ENCODE data around the gene GJD2. TPM values are rescaled to one million over a fixed set of nuclear protein-coding genes. Genes with fewer than 3 reads are reported as not detected.

GJD2 gene
- polyA plus RNA-seq, 6 donors from 2014 or later = not detected

- Mint-ChIP-seq H3K27ac (no peak overlapping the region), H3K4me1 (no peaks in the 10 kb centered on the region), H3K36me3 (no peaks in the 10 kb centered on the region), H3K9me3 (no peaks in the 10 kb centered on the region), H3K27me3 (peaks cover 33 to 52% (median 50%) of the 10 kb centered on the region in 3 donors), H3K4me3 (no peak overlapping the region)
- no peak for ATAC-seq (ENCODE audit: low read depth in 2 of 2)
- no peak for DNase-seq
Measured at GRCh38 chr15:34760909-34761308, 6.1 kb upstream of the GJD2 start.

GRCh38 chr15:34759992-34760391 lies 5.2 kb upstream of the GJD2 start:
- H3K27me3 Mint-ChIP-seq = peaks cover 37 to 60% (median 59%) of the 10 kb centered on the region in 3 donors
- peaks cover 0 to 5% (median 0%) of the 10 kb centered on the region in 3 donors for H3K4me1 Mint-ChIP-seq

GRCh38 chr15:34759347-34759746 lies 4.5 kb upstream of the GJD2 start:
- Mint-ChIP-seq H3K27me3 (peaks cover 37 to 60% (median 60%) of the 10 kb centered on the region in 3 donors), H3K27ac (no peak overlapping the region), H3K9me3 (no peaks in the 10 kb centered on the region), H3K4me1 (peaks cover 0 to 5% (median 0%) of the 10 kb centered on the region in 3 donors), H3K36me3 (no peaks in the 10 kb centered on the region), H3K4me3 (no peak overlapping the region)
- ATAC-seq (ENCODE audit: low read depth in 2 of 2) = no peak
- no peak for DNase-seq

More at GRCh38 chr15:34759992-34760391, 5.2 kb upstream of the GJD2 start:
- H3K9me3 Mint-ChIP-seq = no peaks in the 10 kb centered on the region
- no peak overlapping the region for H3K4me3 Mint-ChIP-seq
- DNase-seq = no peak
- no peak overlapping the region for H3K27ac Mint-ChIP-seq
- no peak for ATAC-seq (ENCODE audit: low read depth in 2 of 2)
- H3K36me3 Mint-ChIP-seq = no peaks in the 10 kb centered on the region

- Mint-ChIP-seq H3K4me1 (peaks cover 4 to 10% (median 5%) of the 10 kb centered on the region in 3 donors), H3K36me3 (peaks cover 0 to 7% of the 10 kb centered on the region in 2 donors), H3K27me3 (peaks cover 49 to 81% (median 79%) of the 10 kb centered on the region in 3 donors), H3K9me3 (peaks cover 0 to 6% (median 0%) of the 10 kb centered on the region in 7 donors), H3K4me3 (no peak overlapping the region), H3K27ac (no peak overlapping the region)
- no peak for ATAC-seq (ENCODE audit: low read depth in 2 of 2)
- no peak for DNase-seq
Measured at GRCh38 chr15:34757262-34757661, 2.5 kb upstream of the GJD2 start.

- ATAC-seq (ENCODE audit: low read depth in 2 of 2) (no peak), DNase-seq (no peak)
- Mint-ChIP-seq H3K27ac (no peak overlapping the region), H3K4me1 (peaks cover 4 to 10% (median 5%) of the 10 kb centered on the region in 3 donors), H3K4me3 (peak overlapping the region in 5 of 8 donors; percentile 23 to 69 (median 40)), H3K36me3 (peaks cover 0 to 7% of the 10 kb centered on the region in 2 donors), H3K27me3 (peaks cover 60 to 76% (median 73%) of the 10 kb centered on the region in 3 donors), H3K9me3 (peaks cover 0 to 6% (median 0%) of the 10 kb centered on the region in 7 donors)
Measured at GRCh38 chr15:34755419-34755773, 598 bp upstream of the GJD2 start.

- peaks cover 0 to 7% of the 10 kb centered on the region in 2 donors for H3K36me3 Mint-ChIP-seq
- H3K9me3 Mint-ChIP-seq = peaks cover 0 to 6% (median 0%) of the 10 kb centered on the region in 7 donors
- H3K27me3 Mint-ChIP-seq = peaks cover 49 to 64% (median 62%) of the 10 kb centered on the region in 3 donors
- no peak overlapping the region for H3K27ac Mint-ChIP-seq
- no peak for ATAC-seq (ENCODE audit: low read depth in 2 of 2)
- no peak for DNase-seq
- H3K4me3 Mint-ChIP-seq = peak overlapping the region in 5 of 8 donors; percentile 25 to 78 (median 64)
- peaks cover 4 to 10% (median 5%) of the 10 kb centered on the region in 3 donors for H3K4me1 Mint-ChIP-seq
Measured at GRCh38 chr15:34754171-34754601, 612 bp downstream of the GJD2 start.

- peak overlapping the region in 1 of 8 donors; percentile 64 for H3K4me3 Mint-ChIP-seq
- H3K27me3 Mint-ChIP-seq = peaks cover 46 to 61% (median 60%) of the 10 kb centered on the region in 3 donors
- H3K36me3 Mint-ChIP-seq = peaks cover 0 to 7% of the 10 kb centered on the region in 2 donors
- H3K27ac Mint-ChIP-seq = no peak overlapping the region
- peaks cover 4 to 10% (median 5%) of the 10 kb centered on the region in 3 donors for H3K4me1 Mint-ChIP-seq
- ATAC-seq (ENCODE audit: low read depth in 2 of 2) (no peak), DNase-seq (no peak)
- H3K9me3 Mint-ChIP-seq = peaks cover 0 to 6% (median 0%) of the 10 kb centered on the region in 7 donors
Measured at GRCh38 chr15:34753236-34753894, 1.4 kb downstream of the GJD2 start.

GRCh38 chr15:34749691-34750090 lies 5.1 kb downstream of the GJD2 start:
- Mint-ChIP-seq H3K4me1 (peaks cover 4 to 5% (median 4%) of the 10 kb centered on the region in 3 donors), H3K27me3 (peaks cover 44 to 55% (median 54%) of the 10 kb centered on the region in 3 donors), H3K4me3 (no peak overlapping the region), H3K27ac (no peak overlapping the region), H3K36me3 (peaks cover 0 to 7% of the 10 kb centered on the region in 2 donors), H3K9me3 (peaks cover 0 to 10% (median 0%) of the 10 kb centered on the region in 7 donors)
- ATAC-seq (ENCODE audit: low read depth in 2 of 2) = no peak
- no peak for DNase-seq

- no peak for ATAC-seq (ENCODE audit: low read depth in 2 of 2)
- peaks cover 25 to 59% (median 43%) of the 10 kb centered on the region in 3 donors for H3K27me3 Mint-ChIP-seq
- no peak overlapping the region for H3K4me3 Mint-ChIP-seq
- DNase-seq = no peak
- H3K9me3 Mint-ChIP-seq = no peaks in the 10 kb centered on the region
- H3K36me3 Mint-ChIP-seq = no peaks in the 10 kb centered on the region
- no peak overlapping the region for H3K27ac Mint-ChIP-seq
- H3K4me1 Mint-ChIP-seq = no peaks in the 10 kb centered on the region
Measured at GRCh38 chr15:34739346-34739745, 15.5 kb downstream of the GJD2 start.

- H3K4me3 Mint-ChIP-seq = no peak overlapping the region
- no peaks in the 10 kb centered on the region for H3K36me3 Mint-ChIP-seq
- no peaks in the 10 kb centered on the region for H3K9me3 Mint-ChIP-seq
- H3K27me3 Mint-ChIP-seq = peaks cover 17 to 49% (median 35%) of the 10 kb centered on the region in 3 donors
- ATAC-seq (ENCODE audit: low read depth in 2 of 2) (no peak), DNase-seq (no peak)
- H3K4me1 Mint-ChIP-seq = no peaks in the 10 kb centered on the region
- no peak overlapping the region for H3K27ac Mint-ChIP-seq
Measured at GRCh38 chr15:34738002-34738401, 16.8 kb downstream of the GJD2 start.

GRCh38 chr15:34737477-34737876 lies 17.3 kb downstream of the GJD2 start:
- H3K4me3 Mint-ChIP-seq = no peak overlapping the region
- H3K9me3 Mint-ChIP-seq = no peaks in the 10 kb centered on the region
- no peaks in the 10 kb centered on the region for H3K4me1 Mint-ChIP-seq
- H3K27me3 Mint-ChIP-seq = peaks cover 19 to 48% (median 35%) of the 10 kb centered on the region in 3 donors
- DNase-seq = no peak
- H3K27ac Mint-ChIP-seq = no peak overlapping the region
- ATAC-seq (ENCODE audit: low read depth in 2 of 2) = no peak
- no peaks in the 10 kb centered on the region for H3K36me3 Mint-ChIP-seq

GRCh38 chr15:34734303-34734702 lies 20.5 kb downstream of the GJD2 start:
- peak overlapping the region in 1 of 6 donors; percentile 56 for H3K27ac Mint-ChIP-seq
- H3K36me3 Mint-ChIP-seq = no peaks in the 10 kb centered on the region
- H3K9me3 Mint-ChIP-seq = peaks cover 0 to 3% (median 0%) of the 10 kb centered on the region in 7 donors
- ATAC-seq (ENCODE audit: low read depth in 2 of 2) (no peak), DNase-seq (no peak)
- H3K4me3 Mint-ChIP-seq = no peak overlapping the region
- H3K27me3 Mint-ChIP-seq = peaks cover 13 to 38% (median 21%) of the 10 kb centered on the region in 3 donors
- no peaks in the 10 kb centered on the region for H3K4me1 Mint-ChIP-seq

- no peak for DNase-seq
- no peak overlapping the region for H3K27ac Mint-ChIP-seq
- H3K36me3 Mint-ChIP-seq = no peaks in the 10 kb centered on the region
- H3K4me1 Mint-ChIP-seq = no peaks in the 10 kb centered on the region
- peaks cover 12 to 36% (median 26%) of the 10 kb centered on the region in 3 donors for H3K27me3 Mint-ChIP-seq
- ATAC-seq (ENCODE audit: low read depth in 2 of 2) = no peak
- H3K4me3 Mint-ChIP-seq = no peak overlapping the region
- peaks cover 0 to 3% (median 0%) of the 10 kb centered on the region in 7 donors for H3K9me3 Mint-ChIP-seq
Measured at GRCh38 chr15:34733621-34734020, 21.2 kb downstream of the GJD2 start.

- DNase-seq = no peak
- H3K27me3 Mint-ChIP-seq = peaks cover 18 to 34% (median 31%) of the 10 kb centered on the region in 3 donors
- no peak overlapping the region for H3K27ac Mint-ChIP-seq
- ATAC-seq (ENCODE audit: low read depth in 2 of 2) = no peak
- H3K4me3 Mint-ChIP-seq = no peak overlapping the region
- no peaks in the 10 kb centered on the region for H3K4me1 Mint-ChIP-seq
- no peaks in the 10 kb centered on the region for H3K36me3 Mint-ChIP-seq
- peaks cover 0 to 3% (median 0%) of the 10 kb centered on the region in 7 donors for H3K9me3 Mint-ChIP-seq
Measured at GRCh38 chr15:34732430-34732829, 22.4 kb downstream of the GJD2 start.

Data from naive B cell (primary cell).